Fibroblast of lung (primary cell): ENCODE measurements around the gene PCDH9. TPM values are rescaled to one million over a fixed set of nuclear protein-coding genes. Genes with fewer than 3 reads are reported as not detected.

Experiments used
- DNase-seq, 2 donors: peaks; one replicate each; pipeline versions ENCODE4 v3.0.0 to v3.0.0-alpha.2; 2010; ENCODE audit warnings: low read depth in 2 of 2
- H2AFZ ChIP-seq: 2 replicates; pipeline ENCODE4 v1.5.1; 2012; ENCODE audit warnings: low read length, control low read depth, inconsistent platforms
- H3K27ac ChIP-seq: 2 replicates; pipeline ENCODE4 v1.5.1; 2011; ENCODE audit warnings: low read length, control low read depth; ENCODE audit not compliant: insufficient read depth
- H3K27me3 ChIP-seq: 2 replicates; pipeline ENCODE4 v1.5.1; 2011; ENCODE audit warnings: mild to moderate bottlenecking, low read length; ENCODE audit not compliant: control insufficient read depth, insufficient read depth
- H3K36me3 ChIP-seq: 2 replicates; pipeline ENCODE4 v1.5.1; 2011; ENCODE audit warnings: low read length; ENCODE audit not compliant: control insufficient read depth, insufficient read depth
- H3K4me1 ChIP-seq: 2 replicates; pipeline ENCODE4 v1.5.1; 2011; ENCODE audit warnings: low read length; ENCODE audit not compliant: control insufficient read depth, insufficient read depth; ENCODE audit errors: extremely low read depth
- H3K4me2 ChIP-seq: 2 replicates; pipeline ENCODE4 v1.5.1; 2011; ENCODE audit warnings: low read length, control low read depth; ENCODE audit not compliant: insufficient read depth; ENCODE audit errors: extremely low read depth
- H3K4me3 ChIP-seq, 4 experiments: fragments of 200-600 bp in 1 of 4; sonication (generic) in 1 of 4; replicated peaks in 1 of 4; 2 replicates each; pipeline ENCODE4 v1.5.1; 2011 to 2016; ENCODE audit warnings: low read length in 4 of 4, low read depth in 3 of 4, mild to moderate bottlenecking in 3 of 4, control low read depth in 2 of 4, inconsistent platforms in 1 of 4, mixed read lengths in 1 of 4; ENCODE audit not compliant: insufficient read depth in 1 of 4; ENCODE audit errors: control extremely low read depth in 1 of 4
- H3K79me2 ChIP-seq: 2 replicates; pipeline ENCODE4 v1.5.1; 2012; ENCODE audit warnings: mild to moderate bottlenecking, low read length, inconsistent platforms; ENCODE audit not compliant: control insufficient read depth, insufficient read depth
- H3K9ac ChIP-seq: 2 replicates; pipeline ENCODE4 v1.5.1; 2011; ENCODE audit warnings: mild to moderate bottlenecking, low read length, control low read depth; ENCODE audit not compliant: insufficient read depth
- H3K9me3 ChIP-seq: 2 replicates; pipeline ENCODE4 v1.5.1; 2012; ENCODE audit warnings: low read depth, low read length; ENCODE audit not compliant: control insufficient read depth, insufficient read depth
- H4K20me1 ChIP-seq: 2 replicates; pipeline ENCODE4 v1.5.1; 2011; ENCODE audit warnings: low read length; ENCODE audit not compliant: control insufficient read depth, insufficient read depth; ENCODE audit errors: extremely low read depth
- EZH2 ChIP-seq: IDR thresholded peaks from 2 replicates; pipeline ENCODE4 v1.5.1; 2012; ENCODE audit warnings: low read length, control low read depth, mild to moderate bottlenecking; ENCODE audit errors: missing control alignments
- polyA plus RNA-seq, 2 donors: library from polyadenylated mRNA; depleted of rRNA in 1 of 2; stranded (reverse) in 1 of 2; unstranded in 1 of 2; fragments of >200 nt; gene quantifications; 2 replicates each; pipeline ENCODE4 v1.2.1, GENCODE V29; 2011 to 2012; ENCODE audit warnings: missing spikeins in 1 of 2
- total RNA-seq: library from RNA; depleted of rRNA; stranded (reverse); fragments of >200 nt; gene quantifications from 2 replicates; pipeline ENCODE4 v1.2.1, GENCODE V29; 2014
- TF ChIP-seq, protein P1 (sequence below), 2 donors: IDR thresholded peaks in 1 of 2; conservative IDR thresholded peaks in 1 of 2; 1 replicate in 1 of 2; 2 replicates in 1 of 2; pipeline ENCODE4 v1.5.1; 2011 to 2012; ENCODE audit warnings: low read length in 2 of 2, control low read depth in 1 of 2, inconsistent platforms in 1 of 2, low read depth in 1 of 2, mild to moderate bottlenecking in 1 of 2

PCDH9 gene
- total and polyA plus RNA-seq, 2 donors (not counting 1 experiment from before 2014, with no cell fraction given): 0.50 to 0.67 TPM

GRCh38 chr13:67052550-67053490 is 177.3 kb downstream of the PCDH9 start:
- Histone ChIP-seq H3K27me3 (no peaks in the 10 kb centered on the region), H3K9ac (no peak overlapping the region), H3K79me2 (no peaks in the 10 kb centered on the region), H3K4me1 (no peaks in the 10 kb centered on the region), H4K20me1 (no peaks in the 10 kb centered on the region), H3K27ac (no peak overlapping the region), H3K9me3 (no peaks in the 10 kb centered on the region), H3K36me3 (no peaks in the 10 kb centered on the region), H3K4me2 (no peak overlapping the region), H3K4me3 (no peak overlapping the region), H2AFZ (no peak overlapping the region)
- TF ChIP-seq, protein P1, sequence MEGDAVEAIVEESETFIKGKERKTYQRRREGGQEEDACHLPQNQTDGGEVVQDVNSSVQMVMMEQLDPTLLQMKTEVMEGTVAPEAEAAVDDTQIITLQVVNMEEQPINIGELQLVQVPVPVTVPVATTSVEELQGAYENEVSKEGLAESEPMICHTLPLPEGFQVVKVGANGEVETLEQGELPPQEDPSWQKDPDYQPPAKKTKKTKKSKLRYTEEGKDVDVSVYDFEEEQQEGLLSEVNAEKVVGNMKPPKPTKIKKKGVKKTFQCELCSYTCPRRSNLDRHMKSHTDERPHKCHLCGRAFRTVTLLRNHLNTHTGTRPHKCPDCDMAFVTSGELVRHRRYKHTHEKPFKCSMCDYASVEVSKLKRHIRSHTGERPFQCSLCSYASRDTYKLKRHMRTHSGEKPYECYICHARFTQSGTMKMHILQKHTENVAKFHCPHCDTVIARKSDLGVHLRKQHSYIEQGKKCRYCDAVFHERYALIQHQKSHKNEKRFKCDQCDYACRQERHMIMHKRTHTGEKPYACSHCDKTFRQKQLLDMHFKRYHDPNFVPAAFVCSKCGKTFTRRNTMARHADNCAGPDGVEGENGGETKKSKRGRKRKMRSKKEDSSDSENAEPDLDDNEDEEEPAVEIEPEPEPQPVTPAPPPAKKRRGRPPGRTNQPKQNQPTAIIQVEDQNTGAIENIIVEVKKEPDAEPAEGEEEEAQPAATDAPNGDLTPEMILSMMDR (conservative IDR thresholded peaks at IDR 0.05 in 1 of 2, IDR thresholded peaks at IDR 0.05 in 1 of 2; ENCODE audit: low read depth in 1 of 2, low read length in 2 of 2): no peak
- TF ChIP-seq EZH2: no peak
- no peak for DNase-seq

- H3K4me3 ChIP-seq: no peak overlapping the region
- no peaks in the 10 kb centered on the region for H3K4me1 ChIP-seq
- H3K9me3 ChIP-seq: no peaks in the 10 kb centered on the region
- H4K20me1 ChIP-seq: no peaks in the 10 kb centered on the region
- DNase-seq: no peak
- no peak for TF ChIP-seq EZH2
- TF ChIP-seq, protein P1 (conservative IDR thresholded peaks at IDR 0.05 in 1 of 2, IDR thresholded peaks at IDR 0.05 in 1 of 2; ENCODE audit: low read depth in 1 of 2, low read length in 2 of 2): no peak
- H3K4me2 ChIP-seq: no peak overlapping the region
- no peaks in the 10 kb centered on the region for H3K27me3 ChIP-seq
- H3K79me2 ChIP-seq: no peaks in the 10 kb centered on the region
- no peak overlapping the region for H3K27ac ChIP-seq
- H2AFZ ChIP-seq: no peak overlapping the region
- H3K36me3 ChIP-seq: no peaks in the 10 kb centered on the region
- H3K9ac ChIP-seq: no peak overlapping the region
These were observed 180.4 kb downstream of the PCDH9 start for GRCh38 chr13:67049744-67050143.

DNA sequence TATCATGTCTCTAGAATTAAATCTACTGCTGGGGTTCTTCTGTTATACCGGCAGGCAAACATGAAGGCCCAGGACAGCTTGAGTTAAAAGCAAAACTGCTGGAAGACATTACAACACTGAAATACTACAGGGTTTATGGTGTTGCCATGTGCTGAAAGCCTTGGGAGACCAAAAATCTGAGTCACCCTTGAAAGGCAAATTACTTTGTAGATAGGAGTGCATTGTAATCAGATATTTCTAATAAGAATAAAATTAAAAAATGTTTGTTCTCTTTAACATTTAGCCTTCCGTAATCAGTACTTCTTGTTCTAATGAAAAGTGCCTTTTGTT is 181.3 kb downstream of the PCDH9 start:
- no peak overlapping the region for H3K9ac ChIP-seq
- no peaks in the 10 kb centered on the region for H3K36me3 ChIP-seq
- H3K27ac ChIP-seq: no peak overlapping the region
- no peaks in the 10 kb centered on the region for H4K20me1 ChIP-seq
- H2AFZ ChIP-seq: no peak overlapping the region
- no peaks in the 10 kb centered on the region for H3K27me3 ChIP-seq
- TF ChIP-seq EZH2: no peak
- TF ChIP-seq, protein P1 (conservative IDR thresholded peaks at IDR 0.05 in 1 of 2, IDR thresholded peaks at IDR 0.05 in 1 of 2; ENCODE audit: low read depth in 1 of 2, low read length in 2 of 2): no peak
- peak; percentile 86 to 87 for DNase-seq
- no peaks in the 10 kb centered on the region for H3K79me2 ChIP-seq
- H3K4me3 ChIP-seq: no peak overlapping the region
- H3K9me3 ChIP-seq: no peaks in the 10 kb centered on the region
- H3K4me1 ChIP-seq: no peaks in the 10 kb centered on the region
- no peak overlapping the region for H3K4me2 ChIP-seq
